GM18498 (cell line): Measurements from ENCODE around the gene MALSU1.

Experiments used
- ATAC-seq: cut with Tn5 transposase; IDR thresholded peaks from one replicate; pipeline ENCODE4 v1.9.1; 2021; ENCODE audit warnings: mild to moderate bottlenecking, moderate library complexity; ENCODE audit not compliant: unreplicated experiment

MALSU1 gene

DNA sequence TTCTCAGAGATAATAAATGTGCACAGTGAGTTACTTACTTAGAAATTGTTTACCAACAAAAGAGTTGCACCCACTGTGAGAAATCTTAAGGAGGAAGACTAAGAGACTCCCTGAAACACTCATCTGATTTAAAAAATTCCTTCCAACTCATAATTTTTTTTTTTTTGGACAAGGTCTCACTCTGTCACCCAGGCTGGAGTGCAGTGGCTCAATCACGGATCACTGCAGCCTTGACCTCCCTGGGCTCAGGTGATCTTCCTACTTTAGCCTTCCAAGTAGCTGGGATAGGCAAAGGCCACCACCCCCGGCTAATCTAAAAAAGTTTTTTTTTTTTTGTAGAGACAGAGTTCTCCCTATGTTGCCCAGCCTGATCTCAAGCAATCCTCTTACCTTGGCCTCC is 36.0 kb downstream of the MALSU1 start:
- ATAC-seq = no peak

DNA sequence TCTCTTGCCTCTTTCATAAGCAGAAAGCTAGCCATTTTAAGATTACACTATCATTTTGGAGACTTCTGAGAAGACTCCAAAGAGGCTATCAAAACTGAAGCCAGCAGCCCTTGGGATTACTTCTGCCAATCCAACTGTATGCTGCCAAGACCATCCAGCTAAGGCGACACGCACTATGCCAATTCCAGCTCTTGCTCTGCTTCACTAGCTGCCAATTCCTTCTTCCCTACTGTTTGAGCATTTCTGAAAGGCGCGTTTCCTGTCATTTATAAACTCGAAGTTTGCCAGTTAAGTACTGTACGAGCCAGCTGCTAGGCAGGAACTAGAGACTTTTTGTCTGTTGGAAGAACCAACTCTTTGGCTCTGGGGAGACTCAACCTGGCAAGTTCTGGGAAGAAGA is 36.5 kb downstream of the MALSU1 start:
- ATAC-seq = no peak

DNA sequence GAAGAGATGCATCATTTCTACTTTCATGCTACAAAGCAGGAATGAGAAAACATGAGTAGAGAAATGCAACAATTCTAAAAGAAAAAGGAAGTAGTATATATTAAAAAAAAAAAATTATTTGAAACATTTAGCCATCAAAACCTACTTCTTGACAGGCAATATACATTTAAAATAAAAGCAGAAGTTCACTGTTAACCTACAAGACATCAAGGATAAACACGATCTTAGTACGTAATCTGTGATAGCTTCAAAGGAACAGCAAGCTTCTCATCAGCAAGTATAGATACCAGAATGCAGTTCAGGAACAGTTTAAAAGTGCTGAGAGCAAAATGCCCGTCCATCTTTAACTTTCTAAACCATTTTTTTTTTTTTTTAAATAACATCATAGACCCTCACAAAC is 36.9 kb downstream of the MALSU1 start:
- ATAC-seq = no peak

DNA sequence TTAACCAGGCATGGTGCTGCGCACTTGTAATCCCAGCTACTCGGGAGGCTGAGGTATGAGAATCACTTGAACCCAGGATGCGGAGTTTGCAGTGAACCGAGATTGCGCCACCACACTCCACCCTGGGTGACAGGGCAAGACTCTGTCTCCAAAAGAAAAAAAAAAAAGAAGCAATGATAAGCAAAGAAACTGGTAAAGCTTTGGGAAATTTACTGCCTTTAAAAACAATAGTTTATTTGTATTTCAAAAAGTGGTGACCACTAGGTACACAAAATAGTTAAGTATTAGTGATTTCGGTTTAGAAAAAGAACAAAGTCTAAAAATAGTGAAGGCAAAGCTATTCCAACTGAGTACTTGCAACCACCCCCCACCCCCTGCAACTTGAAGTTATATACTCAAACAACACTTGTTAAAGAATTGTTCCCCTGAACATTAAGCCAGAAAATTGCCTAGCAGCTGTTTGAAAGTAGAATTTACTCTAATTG is 37.7 kb downstream of the MALSU1 start:
- no peak for ATAC-seq

DNA sequence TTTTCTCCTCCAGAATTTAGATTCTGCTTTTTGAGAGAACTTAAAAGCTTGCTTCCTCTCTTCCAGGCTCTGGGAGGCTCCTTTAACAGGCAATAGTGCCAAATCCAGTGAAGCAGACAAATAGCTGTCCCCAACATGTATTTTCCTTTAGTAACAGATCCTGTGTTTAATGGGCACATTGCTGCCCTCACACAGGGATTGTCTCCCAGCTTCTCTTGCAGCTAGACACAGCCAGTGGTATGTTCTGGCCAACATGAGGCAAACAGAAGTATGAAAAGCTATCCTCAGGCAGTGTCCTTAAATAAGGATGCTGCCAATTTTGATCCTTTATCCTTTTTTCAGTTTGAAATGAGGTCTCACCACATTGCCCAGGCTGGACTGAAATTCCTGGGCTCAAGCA is 38.2 kb downstream of the MALSU1 start:
- no peak for ATAC-seq

DNA sequence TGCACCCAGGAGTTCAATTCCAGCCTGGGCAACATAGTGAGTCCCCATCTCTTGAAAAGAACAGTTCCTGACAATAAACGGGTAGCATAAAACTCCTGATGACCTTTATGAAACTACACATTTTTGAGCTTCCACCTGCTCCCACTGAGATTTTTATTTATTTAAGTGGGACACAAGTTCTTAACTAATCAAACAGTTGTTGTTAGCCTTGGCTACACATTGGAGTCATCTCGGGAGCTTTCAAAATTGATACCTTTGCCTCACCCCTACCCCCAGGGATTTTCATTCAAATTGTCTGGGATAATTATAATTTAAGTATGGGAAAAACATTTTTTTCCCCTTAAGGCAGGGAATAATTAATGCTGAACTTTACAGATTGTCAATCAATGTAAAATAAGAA is 39.3 kb downstream of the MALSU1 start:
- ATAC-seq = no peak

DNA sequence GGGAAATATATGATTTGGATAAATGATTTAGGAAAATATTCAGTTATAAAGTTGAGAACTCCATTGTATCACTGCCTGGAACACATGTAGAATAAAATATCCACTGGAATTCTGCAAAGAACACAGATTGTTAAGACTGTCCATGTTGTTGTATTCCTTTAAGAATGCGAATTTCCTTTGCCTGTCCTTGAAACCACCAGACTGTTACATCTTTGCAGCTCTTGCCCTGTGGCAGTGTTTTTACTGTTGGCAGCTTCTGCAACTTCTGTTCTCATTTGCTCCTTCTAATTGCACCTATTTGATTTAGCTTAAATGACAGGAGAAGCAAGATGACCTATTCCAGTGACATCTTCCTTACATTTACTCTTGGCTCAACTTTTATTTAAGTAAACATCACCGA is 39.7 kb downstream of the MALSU1 start:
- ATAC-seq = no peak

DNA sequence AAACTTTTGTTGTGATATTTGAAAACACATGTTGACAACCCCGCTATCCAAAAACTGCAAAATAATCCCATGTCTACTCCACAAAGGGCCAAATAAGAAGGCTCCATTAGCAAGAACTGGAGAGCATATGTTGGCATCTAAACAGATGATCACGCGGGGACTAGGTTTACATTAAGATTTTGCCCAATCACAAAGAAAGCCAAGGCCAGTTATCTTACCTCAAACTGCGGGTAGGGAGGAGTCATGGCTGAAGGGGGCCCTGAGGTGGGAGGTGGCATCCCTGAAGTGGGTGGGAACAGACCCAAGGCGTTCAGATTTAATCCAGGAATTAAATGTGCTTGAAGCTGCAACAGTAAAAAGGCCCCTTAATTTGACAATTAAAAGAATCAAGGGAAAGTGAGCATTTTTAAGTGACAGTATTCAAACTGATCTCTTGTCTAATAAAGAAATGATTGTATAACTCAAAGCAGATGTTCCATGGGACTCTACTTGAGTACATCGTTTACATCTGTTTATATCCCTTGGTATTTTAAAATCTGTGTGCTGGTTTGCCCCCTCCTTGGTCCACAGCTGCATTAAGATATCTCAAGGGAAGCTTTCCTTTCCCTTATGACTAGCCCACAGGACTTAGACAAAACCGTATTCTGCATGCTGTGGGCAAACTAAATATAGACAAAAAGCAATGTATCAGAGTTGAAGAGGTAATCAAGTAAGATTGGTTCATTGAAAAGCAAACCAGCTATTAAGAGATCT is 42.9 kb downstream of the MALSU1 start:
- no peak for ATAC-seq

DNA sequence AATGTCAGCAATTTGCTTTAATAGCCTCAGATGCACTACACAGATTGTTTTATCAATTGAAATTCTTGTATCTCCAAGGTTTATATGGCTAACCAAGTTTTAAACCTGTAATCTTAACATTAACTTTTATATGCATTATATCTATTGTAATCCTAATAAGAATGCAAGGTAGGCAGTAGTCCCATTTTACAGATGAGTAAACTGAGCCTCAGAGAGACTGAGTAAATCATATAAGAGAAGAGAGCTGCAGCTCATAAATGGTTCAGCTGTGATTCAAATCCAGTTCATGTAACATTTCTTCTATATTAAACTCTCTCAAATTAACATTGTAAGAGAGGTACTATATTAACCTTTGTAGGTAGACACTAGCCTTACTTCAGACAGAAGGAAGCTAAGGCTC is 44.0 kb downstream of the MALSU1 start:
- no peak for ATAC-seq

DNA sequence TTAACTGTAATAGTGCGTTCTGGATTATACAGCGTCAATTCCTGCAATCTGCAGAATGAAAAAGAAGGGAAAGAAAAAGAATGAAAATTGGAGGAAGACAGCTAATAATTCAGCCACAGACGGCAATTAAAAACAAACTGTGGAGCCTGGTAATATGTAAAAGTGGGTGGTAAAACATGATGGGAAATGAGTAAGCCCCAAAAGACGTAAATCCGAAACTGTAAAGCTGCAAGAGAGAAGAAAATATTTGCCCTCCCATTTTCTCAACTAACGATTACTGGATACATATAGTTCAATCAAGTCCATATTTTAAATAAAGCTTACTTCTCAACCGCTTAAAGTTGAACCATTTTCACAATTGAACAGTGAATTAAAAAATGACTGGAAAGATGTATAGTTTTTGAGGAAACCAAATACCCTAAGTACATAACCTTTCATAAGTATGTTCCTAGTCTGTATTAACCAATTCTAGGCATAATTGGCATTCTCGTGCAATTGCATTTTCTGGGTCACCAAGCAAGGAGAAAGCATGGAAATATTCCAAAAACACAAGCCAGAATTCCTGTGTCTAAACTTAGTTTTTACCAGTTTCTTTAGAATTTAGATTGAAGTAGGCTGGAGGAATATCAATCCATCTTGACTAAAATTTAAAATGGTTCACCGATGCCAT is 44.8 kb downstream of the MALSU1 start:
- ATAC-seq = no peak

DNA sequence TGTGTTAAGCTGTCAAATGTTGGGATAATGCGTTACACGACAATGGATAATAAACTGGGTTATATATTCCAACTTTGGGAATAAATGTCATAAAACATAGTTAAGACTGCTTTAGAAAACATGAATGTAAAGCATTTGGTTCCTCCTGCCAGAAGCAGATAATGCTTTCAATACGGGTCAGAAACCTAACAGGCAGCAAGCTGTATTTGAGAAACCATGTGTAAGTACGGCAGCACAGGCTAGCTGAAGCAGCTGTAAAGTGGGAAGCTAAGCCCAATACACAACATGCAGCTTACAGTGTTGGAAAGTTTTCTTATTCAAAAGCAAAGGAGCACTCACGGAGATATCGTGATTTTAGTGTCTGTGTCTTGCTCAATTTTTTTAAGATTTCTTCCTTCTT is 46.5 kb downstream of the MALSU1 start:
- ATAC-seq = no peak

DNA sequence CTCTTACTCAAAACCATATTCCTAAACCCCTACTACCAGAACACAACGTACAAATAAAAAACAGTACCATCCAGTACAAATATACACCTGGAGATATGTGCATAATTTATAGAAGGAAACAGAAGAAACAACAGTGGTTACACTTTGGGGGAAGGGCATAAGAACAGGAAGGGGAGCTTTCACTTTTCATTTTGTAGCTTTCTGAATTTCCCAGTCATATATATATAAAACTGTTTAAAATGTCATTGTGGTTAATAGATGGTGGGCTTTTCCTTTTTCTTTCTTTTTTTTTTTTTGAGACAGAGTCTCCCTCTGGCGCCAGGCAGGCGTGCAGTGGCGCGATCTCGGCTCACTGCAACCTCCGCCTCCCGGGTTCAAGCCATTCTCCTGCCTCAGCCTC is 47.2 kb downstream of the MALSU1 start:
- ATAC-seq = no peak

DNA sequence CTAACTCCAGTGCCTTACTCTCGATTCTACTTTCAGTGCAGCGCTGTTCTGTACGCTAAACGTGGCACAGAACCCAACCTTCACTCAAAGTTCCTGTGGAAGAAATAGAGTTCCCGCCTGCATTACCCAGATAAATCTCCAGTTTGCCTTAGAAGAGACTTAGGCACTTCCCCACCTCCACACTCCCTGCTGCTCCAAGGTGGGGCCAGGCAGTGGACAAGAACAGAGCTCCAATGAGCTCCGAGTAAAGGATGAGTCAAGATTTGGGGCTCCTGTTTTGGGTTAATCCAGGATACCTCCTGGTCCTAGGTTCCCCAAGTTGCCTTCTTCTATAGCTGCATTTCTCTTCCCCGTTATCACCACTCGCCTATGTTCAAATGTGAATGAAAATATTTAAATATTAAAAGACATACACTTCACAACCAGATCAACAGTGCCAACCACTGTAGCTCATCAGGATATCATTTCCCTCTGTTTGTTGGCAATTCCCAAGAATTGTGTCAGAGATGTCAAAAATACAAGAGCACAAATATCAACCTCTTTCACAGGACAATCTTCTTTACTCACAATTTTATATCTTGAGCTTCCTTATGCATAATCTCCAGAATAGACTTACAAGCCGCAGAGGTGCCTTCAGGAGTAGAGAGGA is 48.0 kb downstream of the MALSU1 start:
- no peak for ATAC-seq

DNA sequence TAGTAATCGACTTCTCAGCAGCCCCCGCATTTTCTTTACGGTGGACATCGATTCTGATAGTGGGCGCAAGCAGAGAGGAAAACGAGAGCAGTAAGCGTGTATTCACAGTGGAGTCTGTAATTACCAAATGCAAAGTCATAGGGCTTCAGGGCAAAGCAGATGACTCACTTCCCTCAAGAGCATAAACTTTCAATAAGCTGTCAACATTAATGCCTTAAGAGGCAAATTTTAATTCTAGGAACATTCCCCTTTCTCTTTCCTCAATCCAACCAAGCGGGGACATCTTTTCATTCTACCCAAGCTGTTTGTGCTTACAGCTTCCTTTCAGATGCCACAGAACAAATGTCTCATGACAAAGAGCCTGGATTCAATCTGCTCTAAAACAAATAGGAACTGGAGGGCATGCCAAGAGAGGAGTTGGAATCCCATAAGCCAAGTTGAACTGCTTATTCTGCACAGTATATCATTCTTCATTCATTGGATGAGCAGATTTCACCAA is 48.6 kb downstream of the MALSU1 start:
- ATAC-seq = no peak

DNA sequence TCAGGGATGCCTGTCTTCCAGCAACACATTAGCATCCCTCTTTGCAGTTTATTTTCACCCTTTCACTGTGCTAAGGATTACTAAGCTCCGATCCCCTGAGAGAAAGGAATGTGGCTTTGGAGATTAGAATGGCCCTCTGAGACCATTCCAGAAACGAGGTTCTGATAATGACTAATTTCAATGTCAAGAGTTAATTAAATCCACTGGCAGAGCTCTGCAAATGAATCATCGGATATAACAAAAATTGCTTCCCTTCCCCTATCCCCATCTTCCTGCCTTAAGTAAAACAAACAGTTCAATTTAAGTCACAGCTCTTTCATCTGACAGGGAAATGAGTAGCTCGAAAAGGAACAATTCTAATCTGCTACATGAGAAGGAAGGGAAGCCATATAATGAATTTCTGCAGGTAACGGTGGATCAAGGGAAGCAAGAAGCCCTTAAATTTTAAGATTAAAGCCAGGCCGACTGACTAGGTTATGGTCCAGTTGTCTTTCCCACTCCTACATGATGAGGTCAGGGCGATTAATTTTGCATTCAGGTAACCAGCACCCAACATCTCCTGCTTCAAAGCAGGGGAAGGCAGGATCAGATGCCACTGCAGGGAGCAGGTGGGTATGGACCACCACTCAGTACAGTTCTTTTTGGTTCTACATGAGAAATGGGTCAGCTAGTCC is 50.5 kb downstream of the MALSU1 start:
- no peak for ATAC-seq

DNA sequence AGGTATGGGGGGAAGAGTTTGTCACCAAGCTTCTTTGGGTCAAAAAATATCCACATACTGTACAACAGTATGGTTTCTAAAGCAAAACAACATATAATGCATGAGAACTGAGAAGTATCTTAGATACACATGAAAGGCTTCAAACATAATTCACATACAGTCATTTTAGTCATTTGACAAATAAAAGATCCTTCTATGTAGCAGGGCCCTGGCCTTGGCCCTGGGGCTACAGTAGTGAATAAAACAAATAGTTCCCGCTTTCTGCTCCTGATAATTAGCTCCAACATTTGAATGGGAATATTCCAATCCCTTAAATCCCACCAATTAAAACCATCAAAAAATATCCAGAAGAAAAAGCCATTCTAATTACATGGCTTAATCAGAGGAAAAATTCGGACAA is 51.3 kb downstream of the MALSU1 start:
- ATAC-seq = no peak

DNA sequence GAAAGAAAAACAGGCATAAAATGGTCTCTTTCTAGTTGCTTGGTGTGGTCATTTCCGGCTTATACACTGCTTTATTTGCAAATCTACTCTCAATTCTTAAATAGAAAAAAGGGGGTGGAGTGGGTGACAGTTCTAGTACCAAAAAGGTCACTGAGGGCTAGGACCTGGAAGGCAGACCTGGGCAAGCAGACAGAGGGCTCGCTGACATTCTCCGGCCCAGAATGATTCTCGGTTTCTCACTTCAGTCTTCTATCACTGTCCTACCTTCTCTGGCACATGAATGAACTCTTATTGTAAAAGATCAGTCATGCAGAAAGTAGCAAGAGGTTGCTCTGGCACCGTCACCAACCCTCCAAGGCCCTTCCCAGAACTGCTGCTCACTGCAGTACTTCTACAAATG is 54.0 kb downstream of the MALSU1 start:
- ATAC-seq = no peak

DNA sequence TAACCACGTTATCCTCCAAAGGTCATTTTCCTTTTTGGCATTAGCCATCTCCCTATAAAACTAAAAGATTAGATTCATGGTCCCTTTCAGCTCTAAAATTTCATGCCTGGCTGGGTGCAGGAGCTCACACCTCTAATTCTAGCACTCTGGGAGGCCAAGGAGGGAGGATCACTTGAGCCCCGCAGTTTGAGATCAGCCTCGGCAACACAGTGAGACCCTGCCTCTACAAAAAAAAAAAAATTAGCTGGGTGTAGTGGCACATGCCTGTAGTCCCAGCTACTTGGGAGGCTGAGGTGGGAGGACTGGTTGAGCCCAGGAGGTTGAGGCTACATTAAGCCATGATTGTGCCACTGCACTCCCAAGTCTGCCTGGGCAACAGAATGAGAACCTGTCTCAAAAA is 57.0 kb downstream of the MALSU1 start:
- ATAC-seq = no peak

DNA sequence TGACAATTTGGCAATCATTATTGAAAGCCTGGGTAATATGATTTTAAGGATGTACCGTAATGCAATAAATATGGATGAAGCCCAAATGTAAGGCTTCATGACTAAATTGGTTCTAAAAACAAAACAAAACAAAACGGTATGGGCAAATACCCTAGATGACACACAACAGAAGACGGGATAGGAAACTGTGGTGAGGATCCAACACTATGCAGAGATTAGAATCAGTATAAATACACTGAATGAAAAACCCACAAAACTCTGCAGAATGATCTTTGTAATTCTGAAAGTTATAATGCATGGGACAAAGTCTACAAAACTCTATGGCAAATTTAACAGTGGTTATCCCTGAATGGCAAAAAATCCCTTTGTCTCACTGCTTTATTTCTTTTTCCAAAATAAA is 57.6 kb downstream of the MALSU1 start:
- ATAC-seq = no peak

DNA sequence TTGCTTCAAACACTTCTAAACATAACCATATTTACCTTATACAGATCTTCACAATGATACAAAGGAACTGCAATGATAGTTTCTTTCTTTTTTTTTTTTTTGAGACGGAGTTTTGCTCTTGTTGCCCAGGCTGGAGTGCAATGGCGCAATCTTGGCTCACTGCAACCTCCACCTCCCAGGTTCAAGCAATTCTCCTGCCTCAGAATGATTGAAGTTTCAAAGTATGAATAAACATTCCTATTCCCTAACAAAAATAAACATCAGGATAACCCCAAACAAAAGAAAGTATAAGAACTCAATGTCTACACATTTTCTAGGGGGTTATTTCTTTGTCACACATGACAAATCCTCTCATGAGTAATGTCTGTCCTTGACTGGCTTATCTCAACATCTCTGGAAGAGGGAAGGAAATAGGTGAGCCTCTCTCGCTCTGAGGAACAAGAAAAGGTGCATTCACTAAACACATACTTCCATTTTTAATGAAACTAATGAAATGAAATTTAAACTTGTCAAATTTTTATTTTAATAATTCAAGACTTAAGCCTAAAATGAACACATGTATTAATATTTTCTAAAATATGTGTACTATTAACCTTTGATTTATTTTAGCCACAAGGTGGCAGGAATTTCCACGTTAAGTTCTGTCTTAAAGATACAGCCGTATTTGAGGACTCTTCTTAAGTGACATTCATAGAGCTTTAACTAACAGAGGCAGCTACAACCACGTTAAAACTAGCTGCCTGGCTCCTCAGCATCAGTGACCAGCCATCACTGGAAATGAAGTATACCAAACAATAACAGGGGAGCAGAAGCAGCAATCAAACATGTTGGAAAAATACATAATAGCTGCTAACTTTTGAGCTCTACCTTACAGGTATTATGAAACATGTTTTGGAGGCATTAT is 58.3 kb downstream of the MALSU1 start:
- no peak for ATAC-seq
